K562 (cell line): ENCODE data around the gene CCDC116. TPM values are rescaled to one million over a fixed set of nuclear protein-coding genes. Genes with fewer than 3 reads are reported as not detected.
A peak's percentile ranks its signal among the peaks of the same experiment; 100 is the strongest.

Experiments used
- CGGBP1 ChIP-seq: fragments of 250-450 bp; sonication (Bioruptor Pico); IDR thresholded peaks from 2 replicates; pipeline ENCODE4 v1.9.0; 2021; ENCODE audit warnings: mild to moderate bottlenecking
- CHD4 ChIP-seq: fragments of 200-600 bp; sonication (generic); IDR thresholded peaks from 3 replicates; pipeline ENCODE4 v1.6.1; 2012; ENCODE audit warnings: low read depth, mild to moderate bottlenecking, mixed read lengths, low read length, inconsistent platforms; ENCODE audit not compliant: insufficient read depth, insufficient replicate concordance, poor library complexity, severe bottlenecking
- COPS2 ChIP-seq: fragments of 450-650 bp; conservative IDR thresholded peaks from 2 replicates; pipeline ENCODE4 v1.6.1; 2016; ENCODE audit warnings: mild to moderate bottlenecking, moderate library complexity
- CSDE1 ChIP-seq, 2 experiments: fragments of 450-650 bp; IDR thresholded peaks; 2 replicates each; pipeline ENCODE4 v1.6.1; 2016; ENCODE audit warnings: mild to moderate bottlenecking in 1 of 2
- GTF2F1 ChIP-seq: IDR thresholded peaks from 2 replicates; pipeline ENCODE4 v1.6.1; 2011; ENCODE audit warnings: low read depth, low read length, improper control_type of control experiment
- JUN ChIP-seq, 2 experiments: sonication (generic) in 1 of 2; formaldehyde crosslinking in 1 of 2; IDR thresholded peaks; 2 replicates each; pipeline versions ENCODE4 v1.6.1 to v1.8.0; 2012 to 2022; ENCODE audit warnings: borderline replicate concordance in 2 of 2, mild to moderate bottlenecking in 2 of 2, improper control_type of control experiment in 1 of 2, low read depth in 1 of 2, low read length in 1 of 2, missing genetic modification reagents in 1 of 2
- MAFG ChIP-seq: fragments of 450-650 bp; conservative IDR thresholded peaks from 2 replicates; pipeline ENCODE4 v1.6.1; 2016; ENCODE audit warnings: missing genetic modification characterization, missing compliant biosample characterization
- PTTG1 ChIP-seq: fragments of 450-650 bp; IDR thresholded peaks from 2 replicates; pipeline ENCODE4 v1.6.1; 2016; ENCODE audit warnings: low read depth, mild to moderate bottlenecking, missing genetic modification characterization, missing compliant biosample characterization
- SUPT5H ChIP-seq: fragments of 450-650 bp; IDR thresholded peaks from 2 replicates; pipeline ENCODE4 v1.6.1; 2016
- TEAD2 ChIP-seq: fragments of 450-650 bp; IDR thresholded peaks from 2 replicates; pipeline ENCODE4 v1.6.1; 2016; ENCODE audit warnings: missing genetic modification characterization, control low read depth, missing compliant biosample characterization
- THAP7 ChIP-seq: fragments of 250-450 bp; sonication (Bioruptor Pico); IDR thresholded peaks from 2 replicates; pipeline ENCODE4 v1.5.0; 2021
- ZFP30 ChIP-seq: fragments of 250-450 bp; sonication (Bioruptor Pico); IDR thresholded peaks from 2 replicates; pipeline ENCODE4 v1.8.0; 2022; ENCODE audit warnings: moderate library complexity, mild to moderate bottlenecking, inconsistent platforms, borderline replicate concordance
- ZNF311 ChIP-seq: fragments of 250-450 bp; sonication (Bioruptor Pico); IDR thresholded peaks from 2 replicates; pipeline ENCODE4 v1.4.0; 2020; ENCODE audit warnings: mild to moderate bottlenecking, moderate library complexity
- ZNF639 ChIP-seq, 2 experiments: fragments of 200-800 bp in 1 of 2; sonication (Bioruptor generic) in 1 of 2; sonication (generic) in 1 of 2; formaldehyde crosslinking in 1 of 2; IDR thresholded peaks in 1 of 2; conservative IDR thresholded peaks in 1 of 2; 2 replicates each; pipeline versions ENCODE4 v1.5.0 to v1.6.1; 2016 to 2020; ENCODE audit warnings: missing compliant biosample characterization in 1 of 2, missing genetic modification characterization in 1 of 2, missing genetic modification reagents in 1 of 2
- polyA plus RNA-seq, 8 experiments: library from polyadenylated mRNA; depleted of rRNA in 4 of 8; stranded (reverse) in 5 of 8; unstranded in 3 of 8; fragments of >200 nt; fragmentation: Nextera tagmentation in 2 of 8; fragmentation: Illumina TruSeq in 1 of 8; extraction: Ambion mirVana in 2 of 8; extraction: Trizol in 1 of 8; gene quantifications; 2 replicates each; pipeline versions ENCODE4 v1.2.1 to v1.2.3, GENCODE V29; 2011 to 2014; ENCODE audit warnings: inconsistent platforms in 1 of 8, missing spikeins in 1 of 8
- total RNA-seq, 7 experiments: library from RNA; depleted of rRNA in 6 of 7; stranded (reverse); fragments of >200 nt in 6 of 7; fragmentation: Illumina TruSeq in 2 of 7; extraction: Trizol in 2 of 7; gene quantifications; 2 replicates each; pipeline versions ENCODE4 v1.2.1 to v1.2.3, GENCODE V29; 2011 to 2021; ENCODE audit warnings: low replicate concordance in 1 of 7
- TF ChIP-seq, protein P1 (sequence below): fragments of 150-350 bp; IDR thresholded peaks from 2 replicates; pipeline ENCODE4 v1.6.1; 2014; ENCODE audit warnings: low read depth, mild to moderate bottlenecking, low read length, borderline replicate concordance
- TF ChIP-seq, protein P2 (sequence below): fragments of 250-450 bp; sonication (Bioruptor Pico); IDR thresholded peaks from 2 replicates; pipeline ENCODE4 v1.4.0; 2020; ENCODE audit warnings: borderline replicate concordance
- TF ChIP-seq, protein P3 (sequence below): fragments of 250-450 bp; sonication (Bioruptor Pico); IDR thresholded peaks from 2 replicates; pipeline ENCODE4 v1.5.0; 2021; ENCODE audit warnings: mild to moderate bottlenecking, borderline replicate concordance

The CCDC116 gene
- total and polyA plus RNA-seq, 9 of the 15 experiments (the other 6 are each of a cell fraction or from before 2014, with no cell fraction given), result 1.6 to 11.3 (median 4.7) TPM

DNA sequence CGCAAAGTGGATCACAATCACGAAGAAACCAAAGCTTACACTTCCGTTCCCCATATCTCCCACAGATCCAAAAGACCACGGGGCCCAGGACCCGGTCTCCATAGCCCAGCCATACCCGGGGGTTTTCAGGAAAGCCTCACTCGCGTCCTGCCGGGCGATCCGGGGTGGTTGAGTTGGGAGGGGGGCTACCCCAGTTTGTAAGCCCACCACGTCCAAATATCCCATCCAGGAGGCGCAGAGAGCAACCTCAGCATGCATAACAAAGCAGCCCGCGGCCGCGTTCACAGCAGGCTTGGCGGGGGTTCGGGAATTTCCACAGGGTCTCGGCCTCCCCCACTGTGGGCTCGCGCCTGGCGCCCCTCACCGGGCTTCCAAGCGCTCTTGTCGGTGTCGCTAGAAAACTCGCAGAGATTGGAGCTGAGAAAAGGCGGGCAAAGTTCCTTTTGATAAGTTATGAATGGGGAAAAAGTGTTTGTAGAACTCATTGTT lies 19.0 kb downstream of the CCDC116 start (continued):
- TF ChIP-seq ZNF639 (CRISPR knock-in tag; conservative IDR thresholded peaks at IDR 0.05 in 1 of 2, IDR thresholded peaks at IDR 0.05 in 1 of 2) (no peak), JUN (IDR thresholded peaks at IDR 0.05; ENCODE audit: borderline replicate concordance, low read depth, low read length) (0 out of 2 replicates have a peak, but pooled peaks have one; percentile 12), JUN (CRISPR knock-in tag; IDR thresholded peaks at IDR 0.05; ENCODE audit: borderline replicate concordance) (no peak), GTF2F1 (no peak), TEAD2 (tag) (no peak), CHD4 (no peak), THAP7 (no peak), MAFG (no peak), PTTG1 (tag) (no peak), ZNF311 (CRISPR knock-in tag) (no peak), SUPT5H (no peak), COPS2 (no peak), ZFP30 (CRISPR knock-in tag) (no peak), CGGBP1 (no peak), CSDE1 (IDR thresholded peaks at IDR 0.05) (no peak)
- TF ChIP-seq, protein P1, sequence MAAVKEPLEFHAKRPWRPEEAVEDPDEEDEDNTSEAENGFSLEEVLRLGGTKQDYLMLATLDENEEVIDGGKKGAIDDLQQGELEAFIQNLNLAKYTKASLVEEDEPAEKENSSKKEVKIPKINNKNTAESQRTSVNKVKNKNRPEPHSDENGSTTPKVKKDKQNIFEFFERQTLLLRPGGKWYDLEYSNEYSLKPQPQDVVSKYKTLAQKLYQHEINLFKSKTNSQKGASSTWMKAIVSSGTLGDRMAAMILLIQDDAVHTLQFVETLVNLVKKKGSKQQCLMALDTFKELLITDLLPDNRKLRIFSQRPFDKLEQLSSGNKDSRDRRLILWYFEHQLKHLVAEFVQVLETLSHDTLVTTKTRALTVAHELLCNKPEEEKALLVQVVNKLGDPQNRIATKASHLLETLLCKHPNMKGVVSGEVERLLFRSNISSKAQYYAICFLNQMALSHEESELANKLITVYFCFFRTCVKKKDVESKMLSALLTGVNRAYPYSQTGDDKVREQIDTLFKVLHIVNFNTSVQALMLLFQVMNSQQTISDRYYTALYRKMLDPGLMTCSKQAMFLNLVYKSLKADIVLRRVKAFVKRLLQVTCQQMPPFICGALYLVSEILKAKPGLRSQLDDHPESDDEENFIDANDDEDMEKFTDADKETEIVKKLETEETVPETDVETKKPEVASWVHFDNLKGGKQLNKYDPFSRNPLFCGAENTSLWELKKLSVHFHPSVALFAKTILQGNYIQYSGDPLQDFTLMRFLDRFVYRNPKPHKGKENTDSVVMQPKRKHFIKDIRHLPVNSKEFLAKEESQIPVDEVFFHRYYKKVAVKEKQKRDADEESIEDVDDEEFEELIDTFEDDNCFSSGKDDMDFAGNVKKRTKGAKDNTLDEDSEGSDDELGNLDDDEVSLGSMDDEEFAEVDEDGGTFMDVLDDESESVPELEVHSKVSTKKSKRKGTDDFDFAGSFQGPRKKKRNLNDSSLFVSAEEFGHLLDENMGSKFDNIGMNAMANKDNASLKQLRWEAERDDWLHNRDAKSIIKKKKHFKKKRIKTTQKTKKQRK, result no peak
- TF ChIP-seq, protein P2, sequence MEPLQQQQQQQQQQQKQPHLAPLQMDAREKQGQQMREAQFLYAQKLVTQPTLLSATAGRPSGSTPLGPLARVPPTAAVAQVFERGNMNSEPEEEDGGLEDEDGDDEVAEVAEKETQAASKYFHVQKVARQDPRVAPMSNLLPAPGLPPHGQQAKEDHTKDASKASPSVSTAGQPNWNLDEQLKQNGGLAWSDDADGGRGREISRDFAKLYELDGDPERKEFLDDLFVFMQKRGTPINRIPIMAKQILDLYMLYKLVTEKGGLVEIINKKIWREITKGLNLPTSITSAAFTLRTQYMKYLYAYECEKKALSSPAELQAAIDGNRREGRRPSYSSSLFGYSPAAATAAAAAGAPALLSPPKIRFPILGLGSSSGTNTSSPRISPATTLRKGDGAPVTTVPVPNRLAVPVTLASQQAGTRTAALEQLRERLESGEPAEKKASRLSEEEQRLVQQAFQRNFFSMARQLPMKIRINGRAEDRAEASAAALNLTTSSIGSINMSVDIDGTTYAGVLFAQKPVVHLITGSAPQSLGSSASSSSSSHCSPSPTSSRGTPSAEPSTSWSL (CRISPR knock-in tag), result no peak
- TF ChIP-seq, protein P3, sequence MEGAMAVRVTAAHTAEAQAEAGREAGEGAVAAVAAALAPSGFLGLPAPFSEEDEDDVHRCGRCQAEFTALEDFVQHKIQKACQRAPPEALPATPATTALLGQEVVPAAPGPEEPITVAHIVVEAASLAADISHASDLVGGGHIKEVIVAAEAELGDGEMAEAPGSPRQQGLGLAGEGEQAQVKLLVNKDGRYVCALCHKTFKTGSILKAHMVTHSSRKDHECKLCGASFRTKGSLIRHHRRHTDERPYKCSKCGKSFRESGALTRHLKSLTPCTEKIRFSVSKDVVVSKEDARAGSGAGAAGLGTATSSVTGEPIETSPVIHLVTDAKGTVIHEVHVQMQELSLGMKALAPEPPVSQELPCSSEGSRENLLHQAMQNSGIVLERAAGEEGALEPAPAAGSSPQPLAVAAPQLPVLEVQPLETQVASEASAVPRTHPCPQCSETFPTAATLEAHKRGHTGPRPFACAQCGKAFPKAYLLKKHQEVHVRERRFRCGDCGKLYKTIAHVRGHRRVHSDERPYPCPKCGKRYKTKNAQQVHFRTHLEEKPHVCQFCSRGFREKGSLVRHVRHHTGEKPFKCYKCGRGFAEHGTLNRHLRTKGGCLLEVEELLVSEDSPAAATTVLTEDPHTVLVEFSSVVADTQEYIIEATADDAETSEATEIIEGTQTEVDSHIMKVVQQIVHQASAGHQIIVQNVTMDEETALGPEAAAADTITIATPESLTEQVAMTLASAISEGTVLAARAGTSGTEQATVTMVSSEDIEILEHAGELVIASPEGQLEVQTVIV (CRISPR knock-in tag), result no peak
